Astrocyte (in vitro differentiated cells and primary cell): ENCODE results near the gene EFCAB6. TPM values are rescaled to one million over a fixed set of nuclear protein-coding genes. Genes with fewer than 3 reads are reported as not detected.

Source experiments
- DNase-seq: peaks from one replicate; pipeline ENCODE4 v3.0.0-alpha.2; 2010; ENCODE audit warnings: low read depth
- FAIRE-seq: peaks from 2 replicates; lab custom pipeline; 2011; peaks lifted over from hg19 to GRCh38; lab: Jason Lieb, UNC
- H2AFZ ChIP-seq: 2 replicates; pipeline ENCODE4 v1.6.0; 2012; ENCODE audit warnings: low read depth, low read length, inconsistent platforms
- H3K27ac ChIP-seq: 2 replicates; pipeline ENCODE4 v1.5.1; 2011; ENCODE audit warnings: low read depth, low read length, inconsistent platforms
- H3K27me3 ChIP-seq: 2 replicates; pipeline ENCODE4 v1.6.0; 2011; ENCODE audit warnings: low read length, inconsistent platforms; ENCODE audit not compliant: insufficient read depth
- H3K36me3 ChIP-seq: 2 replicates; pipeline ENCODE4 v1.5.1; 2011; ENCODE audit warnings: low read length, inconsistent platforms; ENCODE audit not compliant: insufficient read depth
- H3K4me1 ChIP-seq: 2 replicates; pipeline ENCODE4 v1.5.1; 2011; ENCODE audit warnings: low read length, inconsistent platforms; ENCODE audit not compliant: insufficient read depth
- H3K4me2 ChIP-seq: 2 replicates; pipeline ENCODE4 v1.6.0; 2012; ENCODE audit warnings: low read length, inconsistent platforms
- H3K4me3 ChIP-seq: 2 replicates; pipeline ENCODE4 v1.5.1; 2011; ENCODE audit warnings: low read depth, mild to moderate bottlenecking, low read length, inconsistent platforms; ENCODE audit not compliant: insufficient read depth
- H3K79me2 ChIP-seq: 2 replicates; pipeline ENCODE4 v1.6.0; 2012; ENCODE audit warnings: mild to moderate bottlenecking, low read length, inconsistent platforms; ENCODE audit not compliant: insufficient read depth
- H3K9ac ChIP-seq: 2 replicates; pipeline ENCODE4 v1.6.0; 2012; ENCODE audit warnings: mild to moderate bottlenecking, low read length, inconsistent platforms
- H3K9me3 ChIP-seq: 2 replicates; pipeline ENCODE4 v1.5.1; 2012; ENCODE audit warnings: low read depth, mild to moderate bottlenecking, low read length, inconsistent platforms; ENCODE audit not compliant: insufficient read depth
- H4K20me1 ChIP-seq: 2 replicates; pipeline ENCODE4 v1.6.0; 2012; ENCODE audit warnings: low read length, inconsistent platforms; ENCODE audit not compliant: insufficient read depth
- H3K27ac Mint-ChIP-seq: one replicate; pipeline ENCODE4 v1.8.0; 2021; ENCODE audit warnings: mild to moderate bottlenecking, mixed read lengths; ENCODE audit not compliant: unreplicated experiment
- H3K27me3 Mint-ChIP-seq: one replicate; pipeline ENCODE4 v1.8.0; 2021; ENCODE audit warnings: low read depth, mixed read lengths; ENCODE audit not compliant: unreplicated experiment
- H3K36me3 Mint-ChIP-seq: one replicate; pipeline ENCODE4 v1.8.0; 2021; ENCODE audit warnings: low read depth, mixed read lengths; ENCODE audit not compliant: unreplicated experiment
- H3K4me1 Mint-ChIP-seq: one replicate; pipeline ENCODE4 v1.8.0; 2021; ENCODE audit warnings: low read depth, mixed read lengths; ENCODE audit not compliant: unreplicated experiment
- H3K4me3 Mint-ChIP-seq: one replicate; pipeline ENCODE4 v1.8.0; 2021; ENCODE audit warnings: mild to moderate bottlenecking, moderate library complexity, mixed read lengths; ENCODE audit not compliant: unreplicated experiment
- H3K9me3 Mint-ChIP-seq: one replicate; pipeline ENCODE4 v1.8.0; 2021; ENCODE audit warnings: mild to moderate bottlenecking, mixed read lengths; ENCODE audit not compliant: unreplicated experiment
- EZH2 ChIP-seq: IDR thresholded peaks from 2 replicates; pipeline ENCODE4 v1.6.1; 2012; ENCODE audit warnings: mild to moderate bottlenecking, low read length, inconsistent platforms; ENCODE audit not compliant: insufficient read depth
- total RNA-seq: library from RNA; stranded (reverse); gene quantifications from 2 replicates; pipeline ENCODE4 v1.2.1, GENCODE V29; 2021
- TF ChIP-seq, protein P1 (sequence below): IDR thresholded peaks from 2 replicates; pipeline ENCODE4 v1.5.1; 2011; ENCODE audit warnings: low read depth, mild to moderate bottlenecking, inconsistent platforms, low read length, moderate library complexity; ENCODE audit not compliant: insufficient read depth

EFCAB6 gene
- total RNA-seq, 1 donor from 2014 or later = 1.2 TPM

GRCh38 chr22:43740587-43741270, 71.4 kb downstream of the EFCAB6 start:
- DNase-seq (no peak), FAIRE-seq (no peak)
- TF ChIP-seq, protein P1, sequence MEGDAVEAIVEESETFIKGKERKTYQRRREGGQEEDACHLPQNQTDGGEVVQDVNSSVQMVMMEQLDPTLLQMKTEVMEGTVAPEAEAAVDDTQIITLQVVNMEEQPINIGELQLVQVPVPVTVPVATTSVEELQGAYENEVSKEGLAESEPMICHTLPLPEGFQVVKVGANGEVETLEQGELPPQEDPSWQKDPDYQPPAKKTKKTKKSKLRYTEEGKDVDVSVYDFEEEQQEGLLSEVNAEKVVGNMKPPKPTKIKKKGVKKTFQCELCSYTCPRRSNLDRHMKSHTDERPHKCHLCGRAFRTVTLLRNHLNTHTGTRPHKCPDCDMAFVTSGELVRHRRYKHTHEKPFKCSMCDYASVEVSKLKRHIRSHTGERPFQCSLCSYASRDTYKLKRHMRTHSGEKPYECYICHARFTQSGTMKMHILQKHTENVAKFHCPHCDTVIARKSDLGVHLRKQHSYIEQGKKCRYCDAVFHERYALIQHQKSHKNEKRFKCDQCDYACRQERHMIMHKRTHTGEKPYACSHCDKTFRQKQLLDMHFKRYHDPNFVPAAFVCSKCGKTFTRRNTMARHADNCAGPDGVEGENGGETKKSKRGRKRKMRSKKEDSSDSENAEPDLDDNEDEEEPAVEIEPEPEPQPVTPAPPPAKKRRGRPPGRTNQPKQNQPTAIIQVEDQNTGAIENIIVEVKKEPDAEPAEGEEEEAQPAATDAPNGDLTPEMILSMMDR = no peak
- TF ChIP-seq EZH2 = no peak
- Histone ChIP-seq H3K9ac (no peak overlapping the region), H3K27me3 (peaks cover 5% of the 10 kb centered on the region), H3K27ac (no peak overlapping the region), H3K79me2 (no peaks in the 10 kb centered on the region), H2AFZ (no peak overlapping the region), H3K9me3 (no peaks in the 10 kb centered on the region), H3K4me3 (no peak overlapping the region), H3K4me2 (no peak overlapping the region), H3K36me3 (no peaks in the 10 kb centered on the region), H4K20me1 (no peaks in the 10 kb centered on the region), H3K4me1 (no peaks in the 10 kb centered on the region)
- Mint-ChIP-seq H3K36me3 (no peaks in the 10 kb centered on the region), H3K27me3 (peaks cover 14% of the 10 kb centered on the region), H3K27ac (no peak overlapping the region), H3K4me1 (no peaks in the 10 kb centered on the region), H3K4me3 (no peak overlapping the region), H3K9me3 (peaks cover 2% of the 10 kb centered on the region)

- Mint-ChIP-seq H3K27ac (no peak overlapping the region), H3K4me3 (no peak overlapping the region), H3K27me3 (peaks cover 8% of the 10 kb centered on the region), H3K9me3 (peaks cover 2% of the 10 kb centered on the region), H3K36me3 (no peaks in the 10 kb centered on the region), H3K4me1 (no peaks in the 10 kb centered on the region)
- Histone ChIP-seq H3K36me3 (no peaks in the 10 kb centered on the region), H4K20me1 (no peaks in the 10 kb centered on the region), H3K4me1 (no peaks in the 10 kb centered on the region), H3K9ac (no peak overlapping the region), H3K4me2 (no peak overlapping the region), H3K27ac (no peak overlapping the region), H3K4me3 (no peak overlapping the region), H2AFZ (no peak overlapping the region), H3K79me2 (no peaks in the 10 kb centered on the region), H3K9me3 (no peaks in the 10 kb centered on the region), H3K27me3 (peaks cover 5% of the 10 kb centered on the region)
- FAIRE-seq = no peak
- TF ChIP-seq, protein P1 = no peak
- no peak for TF ChIP-seq EZH2
- no peak for DNase-seq
Observed at GRCh38 chr22:43739851-43740379, 72.2 kb downstream of the EFCAB6 start.
